ENCODE results near the gene CDK2AP2. TPM values are rescaled to one million over a fixed set of nuclear protein-coding genes. Genes with fewer than 3 reads are reported as not detected.

CDK2AP2 gene
- total and polyA plus RNA-seq, 9 of the 15 experiments (the other 6 are each of a cell fraction or from before 2014, with no cell fraction given), result 4.4 to 47.4 (median 21.7) TPM

- TF ChIP-seq REST (IDR thresholded peaks at IDR 0.05; ENCODE audit: borderline replicate concordance), result no peak
- TF ChIP-seq REST (CRISPR knock-in tag; IDR thresholded peaks at IDR 0.05; ENCODE audit: low read depth), result 0 out of 2 replicates have a peak, but pooled peaks have one; percentile 15
- peak; percentile 86; the same call in 1 of the 2 replicates for TF ChIP-seq ZFX (CRISPR knock-in tag; IDR thresholded peaks at IDR 0.05)
- no peak for TF ChIP-seq MYC (IDR thresholded peaks at IDR 0.05; ENCODE audit: low read depth, low read length)
- peak; percentile 28; the same call in 1 of the 2 replicates for TF ChIP-seq MYC (CRISPR knock-in tag; IDR thresholded peaks at IDR 0.05; ENCODE audit: borderline replicate concordance, low read depth)
- TF ChIP-seq NFRKB (IDR thresholded peaks at IDR 0.05; ENCODE audit: low read depth), result peak; percentile 55; the same call in 1 of the 2 replicates
- TF ChIP-seq GTF2E2 (tag; IDR thresholded peaks at IDR 0.05), result peak; percentile 50; the same call in 1 of the 2 replicates
- no peak for TF ChIP-seq ZBTB17 (CRISPR knock-in tag; IDR thresholded peaks at IDR 0.05)
- TF ChIP-seq BCOR (IDR thresholded peaks at IDR 0.05), result 0 out of 2 replicates have a peak, but pooled peaks have one; percentile 8
- no peak for TF ChIP-seq YBX1 (IDR thresholded peaks at IDR 0.05)
- TF ChIP-seq SOX6 (IDR thresholded peaks at IDR 0.05), result no peak
- TF ChIP-seq RFX1 (IDR thresholded peaks at IDR 0.05), result no peak
- no peak for TF ChIP-seq HNRNPK (IDR thresholded peaks at IDR 0.05; ENCODE audit: low read depth, low read length, poor library complexity, severe bottlenecking)
- TF ChIP-seq SETDB1 (IDR thresholded peaks at IDR 0.05; ENCODE audit: low read length), result no peak
- TF ChIP-seq ZNF589 (CRISPR knock-in tag; IDR thresholded peaks at IDR 0.05; ENCODE audit: low read depth), result no peak
- TF ChIP-seq KLF10 (CRISPR knock-in tag; IDR thresholded peaks at IDR 0.05), result no peak
- TF ChIP-seq ATF4 (CRISPR knock-in tag; IDR thresholded peaks at IDR 0.05), result 0 out of 2 replicates have a peak, but pooled peaks have one; percentile 26
- no peak for TF ChIP-seq ZBTB9 (CRISPR knock-in tag; IDR thresholded peaks at IDR 0.05)
- no peak for TF ChIP-seq ATF3 (IDR thresholded peaks at IDR 0.05)
- TF ChIP-seq ATF3 (CRISPR knock-in tag; conservative IDR thresholded peaks at IDR 0.05), result 0 out of 2 replicates have a peak, but pooled peaks have one; percentile 43
Observed at GRCh38 chr11:67469508-67469811, 38.5 kb downstream of the CDK2AP2 start (continued).
